ENCODE data around the gene COL6A2. TPM values are rescaled to one million over a fixed set of nuclear protein-coding genes. Genes with fewer than 3 reads are reported as not detected.

COL6A2 gene
- total and polyA plus RNA-seq, 2 of the 13 experiments (the other 11 are each of a cell fraction or from before 2014, with no cell fraction given) = 0.07 to 0.41 TPM

DNA sequence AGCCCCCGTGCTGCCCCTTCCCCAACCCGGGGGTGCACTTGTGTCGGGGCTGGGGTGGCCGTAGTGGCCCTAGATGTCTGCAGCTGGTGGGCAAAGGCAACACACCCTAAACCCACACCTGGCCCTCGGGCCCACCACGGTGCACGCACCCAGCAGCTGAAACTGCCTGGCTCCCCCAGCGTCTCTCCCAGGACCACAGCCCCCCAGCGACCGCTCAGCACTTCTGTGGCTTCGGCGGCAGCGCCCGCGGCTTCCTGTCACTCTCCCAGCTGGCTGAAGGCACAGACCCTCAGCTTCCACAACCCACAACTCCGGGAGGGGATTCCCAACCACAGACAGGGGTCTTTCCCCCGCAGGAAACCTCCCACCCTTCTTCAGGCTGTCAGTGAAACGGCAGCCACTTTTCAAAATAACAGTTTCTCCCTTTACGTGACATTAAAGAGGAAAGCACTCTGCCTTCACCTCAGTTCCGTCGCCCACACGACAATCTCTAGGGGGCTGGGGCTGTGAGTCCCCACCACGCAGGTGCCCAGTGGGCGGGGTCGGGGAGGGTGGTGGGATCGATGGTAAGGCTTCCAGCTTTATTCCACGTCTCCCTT is 40.7 kb upstream of the COL6A2 start:
- no TSS peak for BruUV-seq (replicated peaks)
- no peaks in the 10 kb centered on the region for H3K79me2 ChIP-seq (ENCODE audit: insufficient read depth, low read length)
- CTCF ChIA-PET (ENCODE audit: low intra/inter-chr PET ratio, low total read pairs) = no interaction called here
- no peak overlapping the region for H3K9ac ChIP-seq (ENCODE audit: insufficient read depth, low read depth, low read length)
- no peak overlapping the region for H3K4me2 ChIP-seq (ENCODE audit: low read depth, low read length)
- H3K27me3 ChIP-seq (ENCODE audit: control insufficient read depth in 1 of 2, insufficient read depth in 2 of 2, low read length in 2 of 2) = peaks cover 0 to 4% of the 10 kb centered on the region in 2 experiments; a peak in 2 of 5 replicates
- H3K9me3 ChIP-seq (ENCODE audit: low read length) = peaks cover 9% of the 10 kb centered on the region
- POLR2A ChIA-PET = no interaction called here
- no peak overlapping the region for H3K4me3 ChIP-seq (replicated peaks in 1 of 3; ENCODE audit: insufficient read depth in 1 of 3, low read depth in 2 of 3, low read length in 3 of 3)
- ATAC-seq (no peak), FAIRE-seq (no peak), DNase-seq (ENCODE audit: low spot score) (no peak)
- TF ChIP-seq ADNP (CRISPR knock-in tag; IDR thresholded peaks at IDR 0.05) (no peak), NFYB (CRISPR knock-in tag; IDR thresholded peaks at IDR 0.05) (no peak), PCBP2 (optimal IDR thresholded peaks at IDR 0.05; ENCODE audit: low read depth, low read length, poor library complexity, severe bottlenecking) (no peak), ZNF816 (CRISPR knock-in tag; IDR thresholded peaks at IDR 0.05; ENCODE audit: borderline replicate concordance) (no peak), NBN (conservative IDR thresholded peaks at IDR 0.05) (no peak)
- TF ChIP-seq, protein P1, sequence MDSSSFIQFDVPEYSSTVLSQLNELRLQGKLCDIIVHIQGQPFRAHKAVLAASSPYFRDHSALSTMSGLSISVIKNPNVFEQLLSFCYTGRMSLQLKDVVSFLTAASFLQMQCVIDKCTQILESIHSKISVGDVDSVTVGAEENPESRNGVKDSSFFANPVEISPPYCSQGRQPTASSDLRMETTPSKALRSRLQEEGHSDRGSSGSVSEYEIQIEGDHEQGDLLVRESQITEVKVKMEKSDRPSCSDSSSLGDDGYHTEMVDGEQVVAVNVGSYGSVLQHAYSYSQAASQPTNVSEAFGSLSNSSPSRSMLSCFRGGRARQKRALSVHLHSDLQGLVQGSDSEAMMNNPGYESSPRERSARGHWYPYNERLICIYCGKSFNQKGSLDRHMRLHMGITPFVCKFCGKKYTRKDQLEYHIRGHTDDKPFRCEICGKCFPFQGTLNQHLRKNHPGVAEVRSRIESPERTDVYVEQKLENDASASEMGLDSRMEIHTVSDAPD (CRISPR knock-in tag; IDR thresholded peaks at IDR 0.05) = no peak
- H3K27ac ChIP-seq (ENCODE audit: extremely low read length, insufficient read depth, low read length) = no peak overlapping the region
- intact Hi-C loops (cut with micrococcal nuclease; ENCODE audit: unreplicated experiment) (no loop called here), in situ Hi-C loops (cut with HindIII; ENCODE audit: extremely low pct_ligation_motif_present, low pct_unique_long_range_greater_than_20kb) (no loop called here)
- H4K20me1 ChIP-seq (ENCODE audit: insufficient read depth, low read length) = no peaks in the 10 kb centered on the region
- H3K36me3 ChIP-seq (replicated peaks in 1 of 2; ENCODE audit: control insufficient read depth in 1 of 2, insufficient read depth in 2 of 2, low read length in 2 of 2) = no peaks in the 10 kb centered on the region
- no peaks in the 10 kb centered on the region for H3K4me1 ChIP-seq (ENCODE audit: insufficient read depth, low read length)
- H2AFZ ChIP-seq (ENCODE audit: low read length) = no peak overlapping the region
- WGBS (ENCODE audit: low lambda C conversion rate) = 46% methylated on average over 18 of the region's 27 CpGs

DNA sequence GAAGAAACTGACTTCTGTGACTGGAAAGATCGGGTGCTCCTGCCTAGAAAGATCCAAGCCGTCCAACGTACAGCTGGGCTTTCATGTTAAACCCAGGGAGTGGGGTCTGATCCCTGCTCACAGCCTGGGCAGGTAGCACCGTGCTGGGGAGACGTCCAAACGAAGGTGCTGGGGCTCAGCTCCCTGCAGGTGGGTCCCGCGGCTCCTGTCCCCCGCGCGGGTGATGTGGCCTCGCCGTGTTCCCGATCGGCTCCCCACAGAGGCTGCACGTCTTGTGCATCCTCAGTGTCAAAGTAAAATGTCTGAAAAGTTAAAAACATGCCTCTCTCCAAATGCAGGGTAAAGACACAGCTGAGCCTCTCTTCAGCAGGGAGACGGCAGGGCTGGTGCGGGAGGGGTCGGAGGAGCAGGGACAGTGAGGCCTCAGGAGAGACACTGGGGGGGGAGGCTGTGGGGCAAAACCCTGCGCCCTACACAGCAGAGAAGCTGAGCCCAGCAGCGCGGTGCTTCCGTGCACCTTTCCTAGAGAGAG is 40.1 kb upstream of the COL6A2 start:
- H3K4me3 ChIP-seq (replicated peaks in 1 of 3; ENCODE audit: insufficient read depth in 1 of 3, low read depth in 2 of 3, low read length in 3 of 3) = no peak overlapping the region
- no TSS peak for BruUV-seq (replicated peaks)
- peaks cover 0 to 10% of the 10 kb centered on the region in 2 experiments; a peak in 2 of 5 replicates for H3K27me3 ChIP-seq (ENCODE audit: control insufficient read depth in 1 of 2, insufficient read depth in 2 of 2, low read length in 2 of 2)
- POLR2A ChIA-PET = no interaction called here
- H3K4me1 ChIP-seq (ENCODE audit: insufficient read depth, low read length) = no peaks in the 10 kb centered on the region
- in situ Hi-C loops (cut with HindIII; ENCODE audit: extremely low pct_ligation_motif_present, low pct_unique_long_range_greater_than_20kb) (no loop called here), intact Hi-C loops (cut with micrococcal nuclease; ENCODE audit: unreplicated experiment) (no loop called here)
- DNase-seq (ENCODE audit: low spot score) (no peak), ATAC-seq (no peak), FAIRE-seq (no peak)
- TF ChIP-seq BORCS8-MEF2B (CRISPR knock-in tag; IDR thresholded peaks at IDR 0.05) = no peak
- TF ChIP-seq ZBTB20 (CRISPR knock-in tag; IDR thresholded peaks at IDR 0.05; ENCODE audit: borderline replicate concordance, low read depth) = no peak
- TF ChIP-seq, protein P2, sequence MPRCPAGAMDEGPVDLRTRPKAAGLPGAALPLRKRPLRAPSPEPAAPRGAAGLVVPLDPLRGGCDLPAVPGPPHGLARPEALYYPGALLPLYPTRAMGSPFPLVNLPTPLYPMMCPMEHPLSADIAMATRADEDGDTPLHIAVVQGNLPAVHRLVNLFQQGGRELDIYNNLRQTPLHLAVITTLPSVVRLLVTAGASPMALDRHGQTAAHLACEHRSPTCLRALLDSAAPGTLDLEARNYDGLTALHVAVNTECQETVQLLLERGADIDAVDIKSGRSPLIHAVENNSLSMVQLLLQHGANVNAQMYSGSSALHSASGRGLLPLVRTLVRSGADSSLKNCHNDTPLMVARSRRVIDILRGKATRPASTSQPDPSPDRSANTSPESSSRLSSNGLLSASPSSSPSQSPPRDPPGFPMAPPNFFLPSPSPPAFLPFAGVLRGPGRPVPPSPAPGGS (CRISPR knock-in tag; IDR thresholded peaks at IDR 0.05) = no peak
- no peak for TF ChIP-seq STAG1 (CRISPR knock-in tag; IDR thresholded peaks at IDR 0.05)
- no peak for TF ChIP-seq RFX1 (IDR thresholded peaks at IDR 0.05)
- TF ChIP-seq, protein P3, sequence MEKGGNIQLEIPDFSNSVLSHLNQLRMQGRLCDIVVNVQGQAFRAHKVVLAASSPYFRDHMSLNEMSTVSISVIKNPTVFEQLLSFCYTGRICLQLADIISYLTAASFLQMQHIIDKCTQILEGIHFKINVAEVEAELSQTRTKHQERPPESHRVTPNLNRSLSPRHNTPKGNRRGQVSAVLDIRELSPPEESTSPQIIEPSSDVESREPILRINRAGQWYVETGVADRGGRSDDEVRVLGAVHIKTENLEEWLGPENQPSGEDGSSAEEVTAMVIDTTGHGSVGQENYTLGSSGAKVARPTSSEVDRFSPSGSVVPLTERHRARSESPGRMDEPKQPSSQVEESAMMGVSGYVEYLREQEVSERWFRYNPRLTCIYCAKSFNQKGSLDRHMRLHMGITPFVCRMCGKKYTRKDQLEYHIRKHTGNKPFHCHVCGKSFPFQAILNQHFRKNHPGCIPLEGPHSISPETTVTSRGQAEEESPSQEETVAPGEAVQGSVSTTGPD (CRISPR knock-in tag; IDR thresholded peaks at IDR 0.05) = no peak
- TF ChIP-seq CREM (IDR thresholded peaks at IDR 0.05) = no peak
- no peak for TF ChIP-seq CREM (CRISPR knock-in tag; IDR thresholded peaks at IDR 0.05)
- peaks cover 15% of the 10 kb centered on the region for H3K9me3 ChIP-seq (ENCODE audit: low read length)
- no peaks in the 10 kb centered on the region for H3K79me2 ChIP-seq (ENCODE audit: insufficient read depth, low read length)
- no peak overlapping the region for H3K4me2 ChIP-seq (ENCODE audit: low read depth, low read length)
- H2AFZ ChIP-seq (ENCODE audit: low read length) = no peak overlapping the region
- H3K27ac ChIP-seq (ENCODE audit: extremely low read length, insufficient read depth, low read length) = no peak overlapping the region
- CTCF ChIA-PET (ENCODE audit: low intra/inter-chr PET ratio, low total read pairs) = no interaction called here
- H4K20me1 ChIP-seq (ENCODE audit: insufficient read depth, low read length) = no peaks in the 10 kb centered on the region
- no peak overlapping the region for H3K9ac ChIP-seq (ENCODE audit: insufficient read depth, low read depth, low read length)
- WGBS (ENCODE audit: low lambda C conversion rate) = 68% methylated on average over 19 of the region's 23 CpGs
- no peaks in the 10 kb centered on the region for H3K36me3 ChIP-seq (replicated peaks in 1 of 2; ENCODE audit: control insufficient read depth in 1 of 2, insufficient read depth in 2 of 2, low read length in 2 of 2)
